ENCODE measurements around the gene GFAP.

GRCh38 chr17:44942456-44942855 is 27.2 kb upstream of the GFAP start:
- TF ChIP-seq ERG (CRISPR knock-in tag; IDR thresholded peaks at IDR 0.05) (no peak), NR1H2 (CRISPR knock-in tag; IDR thresholded peaks at IDR 0.05) (no peak), ELF4 (CRISPR knock-in tag; IDR thresholded peaks at IDR 0.05; ENCODE audit: low read depth) (no peak), TEAD1 (CRISPR knock-in tag; IDR thresholded peaks at IDR 0.05) (no peak), NR2C2 (CRISPR knock-in tag; IDR thresholded peaks at IDR 0.05) (no peak), ZNF232 (CRISPR knock-in tag; IDR thresholded peaks at IDR 0.05) (no peak), USF1 (CRISPR knock-in tag; IDR thresholded peaks at IDR 0.05) (no peak), HMGA2 (CRISPR knock-in tag; IDR thresholded peaks at IDR 0.05) (no peak)
- TF ChIP-seq, protein P1, sequence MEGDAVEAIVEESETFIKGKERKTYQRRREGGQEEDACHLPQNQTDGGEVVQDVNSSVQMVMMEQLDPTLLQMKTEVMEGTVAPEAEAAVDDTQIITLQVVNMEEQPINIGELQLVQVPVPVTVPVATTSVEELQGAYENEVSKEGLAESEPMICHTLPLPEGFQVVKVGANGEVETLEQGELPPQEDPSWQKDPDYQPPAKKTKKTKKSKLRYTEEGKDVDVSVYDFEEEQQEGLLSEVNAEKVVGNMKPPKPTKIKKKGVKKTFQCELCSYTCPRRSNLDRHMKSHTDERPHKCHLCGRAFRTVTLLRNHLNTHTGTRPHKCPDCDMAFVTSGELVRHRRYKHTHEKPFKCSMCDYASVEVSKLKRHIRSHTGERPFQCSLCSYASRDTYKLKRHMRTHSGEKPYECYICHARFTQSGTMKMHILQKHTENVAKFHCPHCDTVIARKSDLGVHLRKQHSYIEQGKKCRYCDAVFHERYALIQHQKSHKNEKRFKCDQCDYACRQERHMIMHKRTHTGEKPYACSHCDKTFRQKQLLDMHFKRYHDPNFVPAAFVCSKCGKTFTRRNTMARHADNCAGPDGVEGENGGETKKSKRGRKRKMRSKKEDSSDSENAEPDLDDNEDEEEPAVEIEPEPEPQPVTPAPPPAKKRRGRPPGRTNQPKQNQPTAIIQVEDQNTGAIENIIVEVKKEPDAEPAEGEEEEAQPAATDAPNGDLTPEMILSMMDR (IDR thresholded peaks at IDR 0.05), result no peak
- TF ChIP-seq, protein P2, sequence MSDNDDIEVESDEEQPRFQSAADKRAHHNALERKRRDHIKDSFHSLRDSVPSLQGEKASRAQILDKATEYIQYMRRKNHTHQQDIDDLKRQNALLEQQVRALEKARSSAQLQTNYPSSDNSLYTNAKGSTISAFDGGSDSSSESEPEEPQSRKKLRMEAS (CRISPR knock-in tag; IDR thresholded peaks at IDR 0.05), result no peak
- TF ChIP-seq, protein P3, sequence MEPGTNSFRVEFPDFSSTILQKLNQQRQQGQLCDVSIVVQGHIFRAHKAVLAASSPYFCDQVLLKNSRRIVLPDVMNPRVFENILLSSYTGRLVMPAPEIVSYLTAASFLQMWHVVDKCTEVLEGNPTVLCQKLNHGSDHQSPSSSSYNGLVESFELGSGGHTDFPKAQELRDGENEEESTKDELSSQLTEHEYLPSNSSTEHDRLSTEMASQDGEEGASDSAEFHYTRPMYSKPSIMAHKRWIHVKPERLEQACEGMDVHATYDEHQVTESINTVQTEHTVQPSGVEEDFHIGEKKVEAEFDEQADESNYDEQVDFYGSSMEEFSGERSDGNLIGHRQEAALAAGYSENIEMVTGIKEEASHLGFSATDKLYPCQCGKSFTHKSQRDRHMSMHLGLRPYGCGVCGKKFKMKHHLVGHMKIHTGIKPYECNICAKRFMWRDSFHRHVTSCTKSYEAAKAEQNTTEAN (CRISPR knock-in tag; IDR thresholded peaks at IDR 0.05), result no peak
- TF ChIP-seq, protein P4, sequence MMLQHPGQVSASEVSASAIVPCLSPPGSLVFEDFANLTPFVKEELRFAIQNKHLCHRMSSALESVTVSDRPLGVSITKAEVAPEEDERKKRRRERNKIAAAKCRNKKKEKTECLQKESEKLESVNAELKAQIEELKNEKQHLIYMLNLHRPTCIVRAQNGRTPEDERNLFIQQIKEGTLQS (CRISPR knock-in tag; conservative IDR thresholded peaks at IDR 0.05), result no peak
